Caco-2 (cell line): Measurements from ENCODE around the gene NOVA1. TPM values are rescaled to one million over a fixed set of nuclear protein-coding genes. Genes with fewer than 3 reads are reported as not detected.

Source experiments
- BruUV-seq: library from RNA; stranded (reverse); fragments of 400-500 nt; replicated peaks from 2 replicates; lab custom pipeline; 2021; lab: Mats Ljungman, UMichigan
- CTCF ChIA-PET: fragments of 300-600 bp; sonication (Branson Sonifier 250); formaldehyde crosslinking; loops from one replicate; lab custom pipeline; 2022; ENCODE audit warnings: antibody characterized with exemption; lab: Charles Lee
- POLR2A ChIA-PET: fragments of 300-600 bp; sonication (Branson Sonifier 250); formaldehyde crosslinking; loops from one replicate; lab custom pipeline; 2022; ENCODE audit warnings: antibody characterized with exemption; lab: Charles Lee
- DNase-seq, 2 experiments: peaks; one replicate each; pipeline versions ENCODE4 v3.0.0 to v3.0.0-alpha.2; 2020 to 2022
- H3K27me3 ChIP-seq: replicated peaks from 2 replicates; pipeline ENCODE4 v1.6.0; 2011; ENCODE audit warnings: low read length; ENCODE audit not compliant: control insufficient read depth, insufficient read depth
- H3K36me3 ChIP-seq: 2 replicates; pipeline ENCODE4 v1.5.1; 2011; ENCODE audit warnings: low read length; ENCODE audit not compliant: control insufficient read depth, insufficient read depth
- H3K4me1 ChIP-seq: fragments of 250-450 bp; sonication (Bioruptor Pico); 2 replicates; pipeline ENCODE4 v1.5.1; 2020; ENCODE audit warnings: mild to moderate bottlenecking
- H3K4me3 ChIP-seq: 2 replicates; pipeline ENCODE4 v1.5.1; 2011; ENCODE audit warnings: low read depth, mild to moderate bottlenecking, control low read depth, low read length
- H3K9me3 ChIP-seq: fragments of 250-450 bp; sonication (Bioruptor Pico); 2 replicates; pipeline ENCODE4 v1.5.1; 2020; ENCODE audit warnings: mild to moderate bottlenecking, moderate library complexity
- H3K27ac Mint-ChIP-seq: one replicate; pipeline ENCODE4 v1.8.0; 2022; ENCODE audit warnings: mixed read lengths; ENCODE audit not compliant: unreplicated experiment
- H3K27me3 Mint-ChIP-seq: one replicate; pipeline ENCODE4 v1.8.0; 2022; ENCODE audit warnings: mixed read lengths; ENCODE audit not compliant: insufficient read depth, unreplicated experiment
- H3K36me3 Mint-ChIP-seq: one replicate; pipeline ENCODE4 v1.8.0; 2022; ENCODE audit warnings: mild to moderate bottlenecking, mixed read lengths; ENCODE audit not compliant: insufficient read depth, unreplicated experiment
- H3K4me1 Mint-ChIP-seq: one replicate; pipeline ENCODE4 v1.8.0; 2022; ENCODE audit warnings: low read depth, mixed read lengths; ENCODE audit not compliant: unreplicated experiment
- H3K4me3 Mint-ChIP-seq: one replicate; pipeline ENCODE4 v1.8.0; 2022; ENCODE audit warnings: mild to moderate bottlenecking, moderate library complexity, mixed read lengths; ENCODE audit not compliant: unreplicated experiment
- H3K9me3 Mint-ChIP-seq: one replicate; pipeline ENCODE4 v1.8.0; 2022; ENCODE audit warnings: mixed read lengths; ENCODE audit not compliant: unreplicated experiment
- CTCF ChIP-seq, 2 experiments: fragments of 200-600 bp in 1 of 2; IDR thresholded peaks; 1 replicate in 1 of 2; 2 replicates in 1 of 2; pipeline versions ENCODE4 v1.5.1 to v1.8.0; 2011 to 2022; ENCODE audit warnings: antibody characterized with exemption in 1 of 2, control low read depth in 1 of 2, inconsistent platforms in 1 of 2, low read depth in 1 of 2, low read length in 1 of 2, mild to moderate bottlenecking in 1 of 2, moderate library complexity in 1 of 2; ENCODE audit not compliant: insufficient read depth in 1 of 2, severe bottlenecking in 1 of 2, unreplicated experiment in 1 of 2
- intact Hi-C: fragments of 100-400 bp; cut with micrococcal nuclease; formaldehyde crosslinking; loops from one replicate; pipeline ENCODE4 v1.10.0; 2022; ENCODE audit not compliant: unreplicated experiment
- total RNA-seq: library from RNA; stranded (reverse); gene quantifications from 2 replicates; pipeline ENCODE4 v1.2.3, GENCODE V29; 2022

The NOVA1 gene
- total RNA-seq, 1 experiment from 2014 or later: not detected

GRCh38 chr14:26626256-26626655, 28.4 kb upstream of the NOVA1 start:
- Histone ChIP-seq H3K4me1 (no peaks in the 10 kb centered on the region), H3K27me3 (no peaks in the 10 kb centered on the region), H3K36me3 (no peaks in the 10 kb centered on the region), H3K4me3 (no peak overlapping the region), H3K9me3 (no peaks in the 10 kb centered on the region)
- Mint-ChIP-seq H3K27ac (no peak overlapping the region), H3K4me1 (no peaks in the 10 kb centered on the region), H3K4me3 (no peak overlapping the region), H3K27me3 (no peaks in the 10 kb centered on the region), H3K36me3 (no peaks in the 10 kb centered on the region), H3K9me3 (no peaks in the 10 kb centered on the region)
- DNase-seq: no peak
- no peak for TF ChIP-seq CTCF (IDR thresholded peaks at IDR 0.05; ENCODE audit: insufficient read depth in 1 of 2, low read depth in 1 of 2, low read length in 1 of 2, severe bottlenecking in 1 of 2, unreplicated experiment in 1 of 2)
- BruUV-seq: no TSS peak
- intact Hi-C loops: no loop called here
- POLR2A ChIA-PET: no interaction called here
- CTCF ChIA-PET: no interaction called here

- no TSS peak for BruUV-seq
- Histone ChIP-seq H3K27me3 (no peaks in the 10 kb centered on the region), H3K9me3 (no peaks in the 10 kb centered on the region), H3K4me1 (no peaks in the 10 kb centered on the region), H3K4me3 (no peak overlapping the region), H3K36me3 (no peaks in the 10 kb centered on the region)
- no peak overlapping the region for H3K27ac Mint-ChIP-seq
- intact Hi-C loops: no loop called here
- CTCF ChIA-PET: no interaction called here
- H3K9me3 Mint-ChIP-seq: no peaks in the 10 kb centered on the region
- H3K4me1 Mint-ChIP-seq: no peaks in the 10 kb centered on the region
- no peak for TF ChIP-seq CTCF (IDR thresholded peaks at IDR 0.05; ENCODE audit: insufficient read depth in 1 of 2, low read depth in 1 of 2, low read length in 1 of 2, severe bottlenecking in 1 of 2, unreplicated experiment in 1 of 2)
- H3K36me3 Mint-ChIP-seq: no peaks in the 10 kb centered on the region
- POLR2A ChIA-PET: no interaction called here
- no peak overlapping the region for H3K4me3 Mint-ChIP-seq
- no peak for DNase-seq
- H3K27me3 Mint-ChIP-seq: no peaks in the 10 kb centered on the region
These were observed 24.8 kb upstream of the NOVA1 start for GRCh38 chr14:26622611-26623010.

- ChIA-PET POLR2A (no interaction called here), CTCF (no interaction called here)
- Mint-ChIP-seq H3K9me3 (no peaks in the 10 kb centered on the region), H3K36me3 (no peaks in the 10 kb centered on the region), H3K27ac (no peak overlapping the region), H3K4me3 (no peak overlapping the region), H3K27me3 (no peaks in the 10 kb centered on the region), H3K4me1 (no peaks in the 10 kb centered on the region)
- H3K4me3 ChIP-seq: no peak overlapping the region
- no peaks in the 10 kb centered on the region for H3K4me1 ChIP-seq
- intact Hi-C loops: no loop called here
- TF ChIP-seq CTCF (IDR thresholded peaks at IDR 0.05; ENCODE audit: insufficient read depth in 1 of 2, low read depth in 1 of 2, low read length in 1 of 2, severe bottlenecking in 1 of 2, unreplicated experiment in 1 of 2): no peak
- no TSS peak for BruUV-seq
- no peaks in the 10 kb centered on the region for H3K27me3 ChIP-seq
- H3K36me3 ChIP-seq: no peaks in the 10 kb centered on the region
- DNase-seq: no peak
- H3K9me3 ChIP-seq: no peaks in the 10 kb centered on the region
These were observed 24.2 kb upstream of the NOVA1 start for GRCh38 chr14:26621807-26622560.
